ENCODE results near the gene IRX4. TPM values are rescaled to one million over a fixed set of nuclear protein-coding genes. Genes with fewer than 3 reads are reported as not detected.
"Not testable (repeated sequence)": the region's sequence is repeated elsewhere in the genome, so short reads cannot be mapped to it uniquely, and the experiment has no call there.

Gene IRX4
- total RNA-seq, 1 donor from 2014 or later: not detected

GRCh38 chr5:1860949-1861348, 21.8 kb downstream of the IRX4 start:
- no peak for DNase-seq (ENCODE audit: low read depth, low spot score)

- no peak for DNase-seq (ENCODE audit: low read depth, low spot score)
Observed at GRCh38 chr5:1860021-1860610, 22.6 kb downstream of the IRX4 start.

GRCh38 chr5:1859099-1859498, 23.6 kb downstream of the IRX4 start:
- no peak for DNase-seq (ENCODE audit: low read depth, low spot score)

- DNase-seq (ENCODE audit: low read depth, low spot score): no peak
Observed at GRCh38 chr5:1858436-1858835, 24.3 kb downstream of the IRX4 start.

- DNase-seq (ENCODE audit: low read depth, low spot score): no peak
Observed at GRCh38 chr5:1857256-1857600, 25.5 kb downstream of the IRX4 start.

GRCh38 chr5:1856596-1857255, 26.0 kb downstream of the IRX4 start:
- no peak for DNase-seq (ENCODE audit: low read depth, low spot score)

GRCh38 chr5:1855596-1855995, 27.1 kb downstream of the IRX4 start:
- DNase-seq (ENCODE audit: low read depth, low spot score): no peak

- DNase-seq (ENCODE audit: low read depth, low spot score): no peak
Observed at GRCh38 chr5:1855075-1855474, 27.6 kb downstream of the IRX4 start.

GRCh38 chr5:1853531-1853930, 29.2 kb downstream of the IRX4 start:
- DNase-seq (ENCODE audit: low read depth, low spot score): no peak

- DNase-seq (ENCODE audit: low read depth, low spot score): no peak
Observed at GRCh38 chr5:1852324-1852947, 30.3 kb downstream of the IRX4 start.

GRCh38 chr5:1851290-1851934, 31.3 kb downstream of the IRX4 start:
- DNase-seq (ENCODE audit: low read depth, low spot score): no peak

GRCh38 chr5:1850324-1851154, 32.2 kb downstream of the IRX4 start:
- no peak for DNase-seq (ENCODE audit: low read depth, low spot score)

GRCh38 chr5:1847611-1848010, 35.1 kb downstream of the IRX4 start:
- DNase-seq (ENCODE audit: low read depth, low spot score): no peak

- no peak for DNase-seq (ENCODE audit: low read depth, low spot score)
Observed at GRCh38 chr5:1847056-1847455, 35.7 kb downstream of the IRX4 start.

GRCh38 chr5:1846583-1846982, 36.1 kb downstream of the IRX4 start:
- DNase-seq (ENCODE audit: low read depth, low spot score): no peak

- DNase-seq (ENCODE audit: low read depth, low spot score): no peak
Observed at GRCh38 chr5:1845696-1846095, 37.0 kb downstream of the IRX4 start.

GRCh38 chr5:1844708-1845436, 37.9 kb downstream of the IRX4 start:
- DNase-seq (ENCODE audit: low read depth, low spot score): no peak

GRCh38 chr5:1843761-1844160, 39.0 kb downstream of the IRX4 start:
- not testable (repeated sequence) for DNase-seq (ENCODE audit: low read depth, low spot score)

- no peak for DNase-seq (ENCODE audit: low read depth, low spot score)
Observed at GRCh38 chr5:1842004-1842819, 40.5 kb downstream of the IRX4 start.
